Esophagus muscularis mucosa (tissue), 3 donors: ENCODE results near the gene HOXD9.

Experiments used
- EP300 ChIP-seq: sonication (generic); formaldehyde crosslinking; IDR thresholded peaks from one replicate; pipeline ENCODE4 v1.6.1; 2017; ENCODE audit warnings: antibody characterized with exemption
- POLR2AphosphoS5 ChIP-seq, 2 donors: sonication (generic); formaldehyde crosslinking; IDR thresholded peaks; one replicate each; pipeline ENCODE4 v1.6.1; 2017; ENCODE audit warnings: antibody characterized with exemption in 2 of 2

DNA sequence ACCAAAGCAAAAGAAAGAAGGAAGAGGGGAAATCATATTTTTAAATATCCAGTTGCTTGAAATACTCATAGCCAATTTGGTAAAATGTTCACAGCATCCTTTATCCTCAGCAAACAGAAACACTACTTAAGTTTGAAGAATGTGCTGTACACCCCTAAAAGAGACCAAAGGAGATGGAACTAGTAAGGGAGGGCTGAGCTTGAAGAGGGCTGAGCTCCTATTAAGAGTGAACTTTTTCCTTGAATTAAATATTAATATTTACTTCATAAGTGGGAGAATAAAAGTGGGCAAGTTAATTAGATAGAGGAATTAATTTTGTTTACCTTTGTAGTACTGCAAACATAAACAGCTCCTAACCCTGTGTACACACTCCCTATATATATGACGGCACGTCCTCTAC is 45.7 kb upstream of the HOXD9 start:
- no peak for TF ChIP-seq EP300
- no peak for TF ChIP-seq POLR2AphosphoS5 (IDR thresholded peaks at IDR 0.05)
